HG02610 (cell line): ENCODE data around the gene MAPK6.

Experiments used
- ATAC-seq: cut with Tn5 transposase; IDR thresholded peaks from one replicate; pipeline ENCODE4 v1.9.1; 2021; ENCODE audit warnings: mild to moderate bottlenecking, moderate library complexity; ENCODE audit not compliant: unreplicated experiment

MAPK6 gene

DNA sequence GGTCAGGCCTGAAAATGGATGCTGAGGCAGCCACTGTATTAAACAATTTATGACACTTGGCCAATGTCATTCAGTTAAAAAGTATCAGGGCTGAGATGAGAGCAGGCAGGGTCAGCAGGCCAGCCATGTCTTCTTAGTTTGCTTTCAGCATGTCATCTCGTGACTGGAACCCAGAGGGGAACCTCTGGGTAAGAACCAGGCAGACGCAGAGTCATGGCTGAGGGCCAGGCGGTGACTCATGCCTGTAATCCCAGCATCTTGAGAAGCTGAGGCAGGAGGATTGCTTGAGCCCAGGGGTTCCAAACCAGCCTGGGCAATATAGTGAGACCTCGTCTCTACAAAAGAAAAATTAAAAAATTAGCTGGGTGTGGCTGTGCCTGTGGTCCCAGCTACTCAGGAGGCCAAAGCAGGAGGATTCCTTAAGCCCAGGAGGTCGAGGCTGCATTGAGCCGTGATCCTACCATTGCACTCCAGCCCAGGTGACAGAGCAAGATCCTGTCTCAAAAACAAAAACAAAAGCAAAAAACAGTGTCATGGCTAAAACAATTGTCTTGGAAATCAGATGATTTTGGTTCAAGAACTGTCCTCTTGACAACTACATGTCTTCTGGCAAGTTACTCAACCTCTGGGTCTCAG is 81.9 kb downstream of the MAPK6 start:
- ATAC-seq = no peak

DNA sequence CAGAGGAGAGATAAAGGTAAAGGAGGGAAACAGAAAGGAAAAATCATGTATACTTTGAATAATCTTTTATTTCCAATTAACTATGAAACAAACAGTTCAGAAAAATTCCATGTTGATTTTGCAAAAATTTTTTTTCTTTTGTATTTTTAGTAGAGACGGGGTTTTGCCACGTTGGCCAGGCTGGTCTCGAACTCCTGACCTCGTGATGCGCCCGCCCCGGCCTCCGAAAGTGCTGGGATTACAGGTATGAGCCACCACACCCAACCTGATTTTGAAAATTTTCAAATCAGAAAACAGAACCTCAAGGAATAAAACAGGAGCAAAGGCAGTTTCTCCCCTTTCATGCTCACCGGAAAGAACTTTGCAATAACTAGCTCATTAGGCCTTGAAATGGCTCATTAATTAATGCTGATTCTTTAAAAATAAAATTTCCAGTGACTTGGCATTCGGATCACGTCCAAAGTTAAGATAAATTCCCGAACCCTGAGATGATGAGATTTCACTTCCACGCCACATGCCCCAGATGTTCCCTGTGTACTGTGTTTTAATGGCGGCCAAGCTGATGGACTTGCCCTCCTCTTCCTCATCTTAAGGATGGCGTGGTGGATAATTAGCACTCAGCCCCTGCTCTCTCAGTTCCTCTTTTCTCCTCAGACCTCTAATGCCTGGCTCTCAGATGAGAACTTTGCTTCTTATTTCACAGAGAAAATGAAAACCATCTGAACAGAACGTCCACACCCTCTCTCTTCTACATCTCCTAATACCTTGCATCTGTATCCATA is 82.7 kb downstream of the MAPK6 start:
- no peak for ATAC-seq

DNA sequence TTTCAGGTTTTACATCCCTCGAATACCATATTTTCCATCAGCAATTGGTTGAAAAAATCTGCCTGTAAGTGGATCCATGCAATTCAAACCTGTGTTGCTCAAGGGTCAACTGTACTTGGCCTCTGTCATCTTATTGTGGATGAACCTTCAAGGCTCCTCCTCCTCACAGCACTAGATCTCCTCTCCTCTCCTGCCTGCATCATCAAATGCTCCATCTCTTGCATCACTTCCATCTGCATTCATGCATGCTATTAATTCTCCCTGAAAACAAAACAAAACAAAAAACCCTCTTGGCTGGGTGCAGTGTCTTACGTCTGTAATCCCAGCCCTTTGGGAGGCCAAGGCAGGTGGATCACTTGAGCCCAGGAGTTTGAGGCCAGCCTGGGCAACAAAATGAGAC is 83.4 kb downstream of the MAPK6 start:
- no peak for ATAC-seq

DNA sequence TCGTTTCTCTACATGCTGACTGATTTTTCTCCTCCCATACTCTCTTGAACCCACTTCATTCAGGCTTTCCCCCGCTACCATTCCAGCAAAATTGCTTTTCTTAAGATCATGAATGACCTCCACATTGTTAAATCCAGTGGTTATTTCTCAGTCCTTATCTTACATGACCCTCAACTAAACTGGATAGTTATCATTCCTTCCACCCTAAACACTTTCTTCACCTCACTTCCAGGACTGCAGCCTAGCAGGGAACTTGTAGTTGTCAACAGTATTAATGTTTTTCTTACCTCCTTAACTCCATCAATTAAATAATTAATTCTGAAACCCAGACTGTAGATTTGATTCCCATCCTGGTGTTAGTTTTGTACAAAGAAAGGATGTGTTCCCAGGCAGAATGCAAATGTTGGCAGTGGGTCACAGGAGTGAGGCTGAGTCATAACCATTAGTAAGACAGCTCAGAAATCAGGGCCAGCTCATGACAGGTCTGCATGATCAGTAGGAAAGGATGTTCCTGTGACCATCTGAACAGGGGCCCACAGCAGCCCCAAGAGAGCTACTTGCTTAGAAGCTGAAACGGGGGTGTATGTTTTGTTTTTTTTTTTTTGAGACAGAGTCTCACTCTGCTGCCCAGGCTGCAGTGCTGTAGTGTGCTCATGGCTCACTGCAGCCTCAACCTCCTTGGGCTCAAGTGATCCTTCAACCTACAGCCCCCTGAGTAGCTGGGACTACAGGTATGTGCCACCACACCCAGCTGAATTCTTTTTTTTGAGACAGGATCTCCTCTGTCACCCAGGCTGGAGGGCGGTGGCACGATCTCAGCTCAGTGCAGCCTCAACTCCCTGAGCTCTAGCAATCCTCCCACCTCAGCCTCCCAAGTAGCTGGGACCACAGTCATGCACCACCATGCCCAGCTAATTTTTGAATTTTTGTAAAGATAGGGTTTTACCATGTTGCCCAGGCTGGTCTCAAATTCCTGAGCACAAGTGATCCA is 84.5 kb downstream of the MAPK6 start:
- peak; percentile 74 for ATAC-seq

DNA sequence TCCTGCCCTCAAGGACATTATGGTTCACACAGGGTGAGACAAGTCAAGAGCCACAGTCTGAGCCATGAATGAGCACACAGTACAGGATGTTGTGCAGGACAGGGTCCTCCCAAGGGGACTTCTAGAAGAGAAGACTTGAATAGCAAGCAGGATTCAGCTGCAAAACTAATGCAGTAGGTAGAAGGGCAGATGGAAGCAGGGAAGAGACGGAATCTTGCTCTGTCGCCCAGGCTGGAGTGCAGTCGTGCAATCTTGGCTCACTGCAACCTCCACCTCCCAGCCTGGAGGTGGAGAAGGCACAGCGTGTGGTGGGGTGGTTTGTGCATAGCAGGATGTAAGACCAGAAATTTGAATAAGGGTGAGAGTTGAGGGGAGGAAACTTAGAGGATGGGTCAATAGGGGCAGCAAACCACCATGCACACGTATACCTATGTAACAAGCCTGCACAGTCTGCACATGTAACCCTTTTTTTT is 85.5 kb downstream of the MAPK6 start:
- ATAC-seq = peak; percentile 29

DNA sequence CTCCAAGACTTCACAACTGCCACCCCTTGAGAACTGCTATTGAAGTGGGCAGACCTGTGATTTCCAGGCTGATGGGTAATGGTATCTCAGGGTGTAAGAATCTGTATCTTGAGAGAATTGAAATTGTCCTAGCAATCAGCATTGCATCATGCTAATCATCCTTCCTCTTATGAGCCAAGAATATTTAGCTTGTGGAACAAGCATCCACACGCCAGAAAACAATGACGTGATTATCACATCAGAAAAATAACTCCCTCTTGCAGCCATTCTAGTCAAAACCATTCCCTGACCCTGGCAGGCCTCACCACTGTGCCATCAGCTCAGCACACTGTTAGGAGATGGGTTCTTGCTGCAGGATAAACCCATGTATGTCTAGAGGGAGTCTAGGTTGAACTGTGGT is 86.8 kb downstream of the MAPK6 start:
- no peak for ATAC-seq

DNA sequence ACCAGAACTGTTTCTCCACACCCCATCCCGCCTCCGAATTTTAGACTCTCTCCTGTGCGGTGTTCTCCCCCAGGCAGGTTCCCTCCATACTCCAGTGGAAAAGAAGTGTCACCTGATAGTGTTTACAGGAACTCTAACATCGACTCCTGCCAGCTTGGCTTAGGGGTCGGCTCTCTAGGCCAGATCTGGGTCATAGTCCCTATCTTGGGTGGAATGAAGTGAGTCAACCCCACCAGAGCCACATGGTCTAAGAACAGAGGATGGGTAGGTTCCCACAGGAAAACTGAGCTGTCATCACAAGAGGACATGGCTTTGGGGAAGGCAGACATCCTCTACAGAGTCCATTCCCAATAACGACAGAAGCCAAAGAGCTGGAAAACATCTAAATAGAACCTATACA is 87.6 kb downstream of the MAPK6 start:
- ATAC-seq = no peak

DNA sequence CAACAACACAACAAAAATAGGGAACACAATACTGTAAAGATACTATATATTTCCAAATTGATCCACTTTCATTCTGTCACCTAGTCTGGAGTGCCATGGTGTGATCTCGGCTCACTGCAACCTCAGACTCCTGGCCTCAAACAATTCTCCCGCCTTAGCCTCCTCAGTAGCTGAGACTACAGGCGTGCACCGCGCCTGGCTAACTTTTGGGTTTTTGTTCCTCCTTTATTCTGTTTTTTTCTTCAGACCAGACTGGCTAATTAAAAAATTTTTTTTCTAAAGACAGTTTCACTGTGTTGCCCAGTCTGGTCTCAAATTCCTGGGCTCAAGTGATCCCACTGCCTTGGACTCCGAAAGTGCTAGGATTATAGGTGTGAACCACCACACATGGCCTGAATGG is 88.2 kb downstream of the MAPK6 start:
- ATAC-seq = no peak

DNA sequence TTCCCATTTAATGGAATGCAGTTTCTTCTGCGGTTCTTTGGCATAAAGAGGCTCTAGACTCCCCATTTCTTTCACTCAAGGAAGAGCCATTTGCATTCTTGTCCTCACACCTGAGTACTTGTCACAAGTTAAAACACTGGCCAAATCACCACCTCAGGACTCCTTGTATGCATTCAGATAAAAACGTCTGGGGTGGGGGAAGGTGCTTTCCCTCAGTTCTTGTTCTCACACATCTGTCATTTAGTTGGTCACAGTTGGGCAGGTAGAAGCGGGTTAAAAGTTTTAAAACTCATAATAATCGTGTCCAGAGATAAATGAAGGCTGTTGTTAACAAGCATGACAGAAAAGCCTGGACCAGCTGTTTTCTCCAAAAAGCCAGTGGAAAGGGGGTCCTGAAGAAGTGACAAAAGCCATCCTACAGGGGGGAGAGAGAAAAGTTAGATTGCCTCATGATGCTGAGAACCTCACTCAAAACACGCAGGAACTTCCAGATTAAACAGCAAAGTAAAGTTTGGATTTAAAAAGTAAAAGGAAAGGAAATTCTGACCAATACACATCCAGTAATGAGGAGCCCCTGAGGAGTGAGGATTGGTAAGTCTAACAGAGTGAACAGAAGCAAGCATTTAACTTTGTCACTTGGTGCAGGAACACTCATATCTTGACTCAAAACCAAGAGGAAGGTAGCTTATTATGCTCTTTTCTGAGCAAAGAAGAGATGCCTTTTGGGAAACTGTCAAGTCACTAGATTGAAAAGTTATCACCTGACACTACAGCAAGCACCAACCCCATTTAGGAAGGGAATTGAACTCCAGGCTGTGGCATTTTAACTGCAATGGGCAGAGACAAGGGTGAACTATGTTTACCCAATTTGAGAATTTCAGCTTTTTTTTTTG is 90.8 kb downstream of the MAPK6 start:
- peak; percentile 63 for ATAC-seq

DNA sequence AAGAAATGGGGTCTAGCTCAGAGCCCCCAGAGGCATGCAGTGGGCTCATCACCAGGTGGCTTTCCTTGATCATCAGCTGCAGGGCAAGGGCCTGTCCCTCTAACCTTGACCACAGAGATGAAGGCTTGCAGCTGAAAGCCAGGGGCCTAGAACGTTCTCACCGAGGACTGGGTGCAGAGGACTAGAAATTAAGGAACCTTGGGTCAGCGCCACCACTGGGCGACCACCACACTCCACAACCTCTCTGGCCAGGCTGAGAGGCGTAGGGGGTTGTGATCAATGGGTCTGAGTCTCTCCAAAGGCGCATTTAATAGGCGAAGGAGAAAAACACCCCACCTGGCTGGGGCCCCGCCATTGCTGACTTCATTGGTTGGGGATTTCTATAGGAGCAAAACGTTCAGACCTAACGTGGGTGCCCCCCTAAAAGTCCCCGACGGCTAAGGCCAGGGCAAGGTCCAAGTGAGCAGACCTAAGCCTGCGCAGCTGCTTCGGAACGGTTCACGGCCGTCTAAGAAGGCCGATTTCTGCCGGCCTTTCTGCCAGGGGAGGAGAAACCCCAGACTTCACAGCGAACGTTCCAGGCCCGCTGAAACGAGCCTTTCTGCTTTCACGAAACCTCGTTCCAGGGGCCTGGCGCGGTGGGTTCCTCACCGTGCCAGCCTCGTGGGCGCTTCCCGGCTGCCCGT is 92.6 kb downstream of the MAPK6 start:
- ATAC-seq = no peak

DNA sequence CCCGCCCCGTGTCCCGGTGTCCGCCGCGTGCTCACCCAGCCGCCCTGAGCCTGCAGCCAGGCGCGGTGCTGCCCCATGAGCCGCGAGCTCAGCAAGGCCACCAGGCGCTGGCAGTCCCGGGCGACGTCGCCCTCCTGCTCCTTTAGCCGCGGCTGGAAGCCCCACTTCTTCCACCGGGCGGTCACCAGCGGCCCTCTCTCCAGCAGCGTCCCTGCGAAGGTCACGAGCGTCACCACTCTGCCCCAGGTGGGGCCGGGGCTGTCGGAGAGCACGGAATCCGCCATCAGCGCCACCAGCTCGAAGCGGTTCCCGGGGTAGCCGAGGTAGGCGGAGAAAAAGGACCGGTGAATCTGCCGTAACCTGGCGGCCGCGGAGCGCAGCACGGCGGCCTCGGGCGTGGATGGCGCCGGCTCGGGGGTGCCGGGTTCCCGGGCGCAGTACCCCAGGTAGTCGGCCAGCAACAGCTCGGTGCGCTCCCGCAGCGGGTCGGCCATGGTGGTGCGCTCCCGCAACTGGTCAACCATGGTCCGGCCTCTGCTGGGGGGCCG is 93.3 kb downstream of the MAPK6 start:
- ATAC-seq = no peak

DNA sequence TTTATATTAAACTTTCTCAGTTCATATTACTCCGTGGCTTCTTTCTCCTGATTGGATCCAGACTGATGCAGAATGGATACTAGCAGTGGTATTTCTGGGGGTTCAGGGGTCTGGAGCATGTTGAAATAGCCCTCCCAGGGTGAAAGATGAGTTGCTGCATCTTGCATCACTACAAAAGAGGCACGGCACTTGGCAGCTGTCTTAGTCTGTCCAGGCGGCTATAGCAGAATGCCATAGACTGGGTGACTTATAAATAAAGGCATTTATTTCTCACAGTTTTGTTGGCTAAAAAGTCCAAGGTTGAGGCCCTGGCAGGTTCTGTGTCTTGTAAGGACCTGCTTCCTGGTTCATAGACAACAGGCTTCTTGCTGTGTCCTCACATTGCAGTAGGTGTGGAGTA is 94.2 kb downstream of the MAPK6 start:
- ATAC-seq = no peak

DNA sequence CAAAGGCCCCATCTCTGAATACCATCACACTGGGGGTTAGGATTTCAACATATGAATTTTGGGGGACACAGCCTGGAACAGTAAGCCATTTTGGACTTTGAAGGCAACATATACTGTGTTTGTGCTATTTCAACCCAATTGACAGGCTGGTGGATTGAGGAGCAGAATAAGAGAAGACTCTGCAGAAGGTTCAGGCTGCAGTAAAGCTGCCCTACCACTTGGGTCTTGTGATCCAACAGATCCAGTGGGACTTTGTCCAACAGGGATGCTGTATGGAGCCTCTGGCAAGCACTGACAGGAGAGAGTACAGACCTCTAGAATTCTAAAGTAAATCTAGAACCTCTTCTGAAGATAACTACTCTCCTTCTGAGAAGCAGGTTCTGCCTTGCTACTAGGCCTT is 94.7 kb downstream of the MAPK6 start:
- no peak for ATAC-seq

DNA sequence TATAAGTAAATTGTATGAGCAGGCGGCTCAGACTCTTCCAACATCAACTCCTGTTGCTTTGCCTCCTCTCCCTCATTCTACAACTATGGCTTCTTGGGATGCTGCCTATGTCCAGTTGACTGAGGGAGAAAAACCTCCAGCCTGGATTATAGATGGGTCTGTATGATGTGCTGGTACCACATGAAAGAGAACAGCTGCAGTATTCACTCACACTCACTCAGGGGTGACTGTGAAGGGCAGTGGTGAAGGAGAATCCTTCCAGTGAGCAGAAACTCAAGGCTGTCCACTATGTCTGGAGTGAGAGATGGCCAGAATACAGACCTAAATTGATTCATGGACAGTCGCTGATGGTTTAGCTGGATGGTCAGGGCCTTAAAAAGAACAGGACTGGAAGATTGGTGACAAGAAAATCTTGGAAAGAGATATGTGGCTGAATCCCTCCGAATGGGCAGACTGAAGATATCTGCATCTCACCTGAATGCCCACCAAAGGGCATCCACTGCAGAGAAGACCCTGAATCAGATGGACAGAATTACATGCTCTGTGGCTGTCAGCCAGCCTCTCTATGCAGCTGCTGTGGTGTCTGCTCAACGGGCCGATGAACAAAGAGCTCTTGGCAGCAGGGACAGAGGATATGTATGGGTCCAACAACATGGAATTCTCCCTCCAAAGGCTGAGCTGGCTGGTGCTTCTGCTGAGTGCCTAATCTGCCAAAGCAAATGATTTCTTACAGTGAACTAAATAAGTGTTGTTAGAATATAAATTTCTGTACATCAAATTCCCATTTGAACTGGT is 95.4 kb downstream of the MAPK6 start:
- ATAC-seq = no peak

DNA sequence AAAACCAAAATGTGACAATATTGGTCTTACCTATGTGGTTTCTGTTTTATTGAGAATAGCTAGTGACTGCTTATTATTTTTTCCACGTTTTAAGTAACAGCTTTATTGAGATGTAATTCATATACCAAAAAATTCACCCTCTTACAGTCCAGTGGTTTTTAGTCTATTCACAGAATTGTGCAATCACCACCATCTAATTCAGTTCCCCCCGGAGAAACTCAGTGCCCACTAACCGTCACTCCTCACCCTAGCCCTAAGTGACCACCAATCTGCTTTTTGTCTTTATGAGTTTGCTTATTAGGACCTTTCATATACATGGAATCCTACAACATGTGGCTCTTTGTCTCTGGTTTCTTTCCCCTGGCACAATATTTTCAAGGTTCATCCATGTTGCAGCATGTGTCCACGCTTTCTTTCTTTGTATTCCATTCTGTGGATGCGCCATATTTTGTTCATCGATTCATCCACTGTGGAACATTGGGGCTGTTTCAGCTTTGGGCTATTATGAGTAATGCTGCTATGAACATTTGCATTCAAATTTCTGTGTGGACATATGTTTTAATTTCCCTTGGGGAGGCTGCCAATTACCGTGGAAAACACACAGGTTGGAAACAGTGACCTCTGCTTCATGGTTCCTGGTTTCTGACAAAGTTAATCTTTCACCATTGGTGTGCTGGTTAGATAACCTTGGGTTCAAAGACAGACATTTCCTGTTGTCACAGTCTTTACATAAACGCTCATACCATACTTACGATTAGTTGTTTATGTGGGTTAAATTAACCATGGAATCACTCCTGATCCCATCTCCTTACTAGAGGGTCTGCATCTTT is 96.8 kb downstream of the MAPK6 start:
- ATAC-seq = no peak
